NCI-H226 (cell line): ENCODE results near the gene GTF3C4.
A peak's percentile ranks its signal among the peaks of the same experiment; 100 is the strongest.

Experiments
- DNase-seq: peaks from one replicate; pipeline ENCODE4 v3.0.0-alpha.2; 2015

The GTF3C4 gene

DNA sequence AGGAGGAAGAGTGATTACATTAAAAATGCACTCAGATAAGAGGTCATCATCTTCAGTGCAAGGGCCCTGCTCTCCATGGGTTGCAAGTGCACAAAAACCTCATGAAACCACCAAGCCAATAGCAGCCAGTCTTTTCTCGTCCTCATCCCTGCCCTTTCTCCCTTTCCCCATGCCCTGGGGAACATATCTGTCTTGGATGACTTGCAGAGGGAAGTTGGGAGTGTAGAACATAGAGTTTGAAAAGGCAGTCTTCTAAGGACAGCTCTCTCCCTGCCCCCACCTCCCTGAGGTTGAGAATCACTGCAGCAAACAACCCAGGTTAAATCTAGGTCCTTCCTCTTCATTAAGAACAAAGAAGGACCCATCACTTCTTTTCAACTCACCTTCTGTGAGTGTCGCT lies 22.5 kb upstream of the GTF3C4 start:
- DNase-seq = no peak

DNA sequence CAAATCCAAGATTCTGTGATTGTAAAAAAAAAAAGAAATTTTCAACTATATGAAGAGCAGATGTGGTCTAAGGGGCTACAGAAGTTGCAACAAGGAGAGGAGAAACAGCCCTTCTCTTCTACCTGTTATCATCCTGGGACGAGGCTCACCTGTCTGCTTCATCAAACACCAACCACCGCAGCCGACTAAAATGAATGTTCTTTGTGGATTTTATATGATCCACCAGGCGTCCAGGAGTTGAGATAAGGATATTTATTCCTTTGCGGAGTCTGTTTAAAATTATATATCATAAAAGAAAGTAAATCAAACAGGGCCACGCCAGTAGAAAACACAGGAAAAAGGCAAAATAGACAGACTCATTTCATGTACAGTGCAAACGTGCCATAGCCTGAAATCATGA lies 22.0 kb upstream of the GTF3C4 start:
- no peak for DNase-seq

DNA sequence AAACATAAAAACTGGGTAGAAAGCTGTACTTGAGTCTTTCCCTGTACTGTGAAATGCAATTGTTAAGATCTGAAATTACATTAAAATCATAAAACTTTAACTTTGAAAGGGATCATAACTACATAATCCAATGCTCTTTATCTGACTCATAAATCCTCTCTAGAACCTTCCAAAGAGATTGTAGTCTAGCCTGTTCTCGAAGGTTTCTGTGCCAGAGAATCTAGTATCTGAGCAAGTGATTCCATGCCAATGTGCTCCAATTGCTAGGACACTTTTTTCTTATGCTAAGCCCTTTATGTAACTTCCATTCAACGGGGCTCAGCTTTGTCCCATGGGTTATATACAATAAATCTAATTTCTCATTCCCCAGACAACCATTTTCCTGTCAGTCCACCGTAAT lies 21.6 kb upstream of the GTF3C4 start:
- DNase-seq = no peak

DNA sequence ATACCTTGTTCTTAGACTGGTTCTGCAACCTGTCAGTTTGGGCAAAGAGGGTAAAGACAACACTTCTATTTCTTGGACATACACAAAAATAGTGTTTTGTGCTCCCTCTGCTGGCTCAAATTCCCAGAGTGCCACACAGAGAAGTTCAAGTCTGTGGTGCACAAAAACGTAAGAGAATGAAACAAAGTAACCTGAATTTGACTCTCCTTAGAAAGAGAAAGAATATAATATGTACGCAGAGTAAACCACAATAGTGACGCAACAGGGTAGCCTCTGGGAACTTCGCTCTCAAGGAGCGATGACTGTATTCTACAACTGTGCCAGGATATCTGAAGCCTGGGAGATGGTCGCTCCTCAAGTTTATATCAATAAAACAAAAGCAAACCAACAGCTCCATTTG lies 19.0 kb upstream of the GTF3C4 start:
- DNase-seq = no peak

DNA sequence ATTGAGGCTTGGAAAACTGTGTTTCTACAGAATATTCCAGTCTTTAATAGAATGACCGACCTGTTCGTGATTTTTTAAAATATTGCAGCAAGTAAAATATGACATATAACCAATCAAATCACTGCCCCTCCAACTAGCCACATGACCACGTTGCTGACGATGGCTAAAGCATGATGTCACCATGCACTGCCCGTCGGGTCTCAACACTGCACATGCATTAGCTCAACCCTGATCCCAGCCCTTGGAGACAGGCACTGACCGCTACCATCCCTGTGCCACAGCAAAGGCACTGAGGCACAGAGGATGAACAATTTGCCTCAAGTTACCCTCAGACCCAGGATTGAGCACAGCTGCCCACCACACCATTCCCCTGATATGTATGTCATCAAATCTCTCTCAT lies 14.0 kb upstream of the GTF3C4 start:
- DNase-seq = no peak

DNA sequence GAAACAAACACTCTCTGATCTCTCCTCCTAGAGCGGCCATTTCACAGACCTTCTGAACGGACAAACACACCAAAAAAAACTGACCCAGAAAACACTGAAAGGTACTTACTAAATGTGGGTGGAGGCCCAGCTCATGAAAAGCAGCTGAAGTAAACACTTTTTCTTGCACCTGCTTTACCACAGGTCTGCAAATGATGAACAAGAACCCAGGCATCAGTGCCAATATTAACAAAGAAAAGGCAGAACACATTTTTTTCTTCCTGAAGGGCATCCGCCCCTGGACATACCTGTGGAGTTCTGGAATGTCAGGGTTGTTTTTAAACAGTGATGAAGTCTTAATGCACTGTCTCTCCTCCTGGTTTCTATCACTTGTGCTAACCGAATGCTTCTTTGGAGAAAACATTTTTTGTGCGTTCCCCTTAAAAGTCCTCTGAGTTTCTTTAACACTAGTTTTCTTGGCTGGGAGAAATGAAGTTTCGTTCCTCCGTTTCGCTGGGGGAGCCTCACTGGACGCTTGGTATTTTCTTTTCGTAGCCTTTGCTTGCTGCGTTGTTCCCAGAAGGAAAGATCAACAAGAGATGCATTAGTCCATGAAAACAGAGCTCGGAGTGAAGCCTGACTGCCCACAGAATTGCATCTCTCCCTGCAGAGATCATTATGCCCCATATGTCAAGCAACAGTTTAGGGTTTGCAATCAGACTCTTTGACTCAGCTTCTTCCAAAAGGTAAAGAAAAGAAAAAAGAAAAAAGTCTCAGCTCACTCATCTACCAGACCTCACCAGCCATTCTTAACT lies 7.9 kb upstream of the GTF3C4 start:
- DNase-seq = no peak

DNA sequence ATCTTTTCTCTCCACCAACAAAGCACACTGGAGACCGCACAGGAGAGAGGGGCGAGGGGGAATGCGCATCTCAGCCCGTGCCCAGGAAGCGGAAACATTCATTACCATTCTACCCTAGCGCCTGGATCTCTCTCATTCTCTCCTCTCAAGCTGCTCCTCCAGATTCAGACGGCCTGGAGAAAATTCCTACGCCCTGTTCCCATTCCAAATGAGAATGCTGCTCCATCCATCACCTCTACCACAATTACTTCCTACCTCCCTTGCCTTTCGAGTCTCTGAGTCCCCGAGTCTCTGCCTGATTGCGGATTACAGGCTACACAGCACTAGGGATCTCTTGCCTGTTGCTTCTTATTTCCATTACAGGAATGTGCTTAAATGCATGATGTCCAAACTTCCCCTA lies 7.1 kb upstream of the GTF3C4 start:
- DNase-seq = no peak

DNA sequence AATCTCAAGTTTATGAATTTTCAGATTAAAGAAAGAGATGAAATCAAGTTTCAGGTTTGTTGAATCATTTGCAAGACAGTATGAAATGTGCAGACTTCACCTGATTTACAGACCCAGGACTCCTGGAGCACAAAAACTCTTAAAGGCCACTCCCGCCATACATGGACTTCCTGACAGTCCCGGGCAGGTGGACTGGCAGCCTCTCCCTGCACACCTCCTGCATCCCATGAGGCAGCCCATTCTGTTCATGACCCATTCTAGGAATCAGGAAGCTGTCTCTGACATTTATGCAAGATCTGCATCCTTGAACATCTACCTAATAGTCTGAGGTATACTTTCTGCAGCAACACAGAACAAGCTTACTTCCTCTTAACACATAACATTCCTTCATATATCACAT lies 6.4 kb upstream of the GTF3C4 start:
- no peak for DNase-seq

DNA sequence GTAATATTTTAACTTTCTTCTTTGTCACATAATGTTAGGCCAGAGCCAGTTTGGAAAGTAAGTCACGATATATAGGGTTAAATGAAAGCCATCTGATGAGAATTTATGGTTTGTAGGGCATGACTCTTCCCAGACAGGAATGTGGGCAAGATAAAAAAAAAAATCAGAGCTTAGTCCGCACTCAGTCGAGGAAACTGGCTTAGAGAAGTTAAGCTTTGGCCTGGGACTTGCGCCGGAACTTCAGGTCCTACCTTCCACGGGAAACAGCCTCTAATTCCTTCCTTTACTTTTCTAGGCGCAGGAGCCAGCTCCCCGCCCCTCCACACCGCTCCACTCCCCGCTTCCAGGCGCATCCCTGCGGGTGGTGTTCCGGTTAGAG lies 956 bp upstream of the GTF3C4 start:
- DNase-seq = peak; percentile 75

DNA sequence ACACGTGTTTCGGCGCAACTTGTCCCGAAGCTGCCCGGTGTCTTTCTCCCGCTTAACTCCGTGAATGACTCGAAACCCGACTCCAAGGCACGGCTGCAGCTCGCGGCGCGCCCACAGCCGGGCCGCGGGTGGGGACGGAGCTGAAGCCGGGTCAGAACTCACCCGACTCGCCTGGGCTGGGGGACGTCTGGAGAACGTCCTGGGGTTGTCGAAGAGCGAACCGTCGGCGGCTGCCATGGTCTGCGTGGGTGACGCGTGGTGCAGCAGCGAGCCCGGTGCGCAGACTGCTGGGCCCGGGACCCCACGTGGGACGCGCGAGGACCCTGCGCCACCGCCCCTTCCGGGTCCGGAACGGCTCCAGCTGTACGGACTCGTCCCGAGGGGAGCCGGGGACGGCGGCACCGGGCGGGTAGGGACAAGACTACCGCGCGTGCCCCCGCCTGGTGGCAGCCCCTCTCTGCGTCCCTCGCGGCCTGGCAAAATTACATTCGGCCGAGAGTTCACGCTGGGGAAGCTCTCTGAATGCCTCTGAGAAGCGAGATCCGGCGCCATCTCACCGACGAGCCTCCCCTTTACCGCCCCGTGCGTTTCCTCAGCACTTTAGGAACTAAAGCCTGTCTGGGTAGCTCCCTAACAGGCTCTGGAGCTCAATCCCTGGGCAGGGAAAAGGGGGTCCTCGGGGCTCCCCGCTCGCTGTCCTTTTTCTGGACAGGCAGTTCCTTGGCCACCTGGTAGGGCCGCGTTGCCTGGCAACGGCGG lies 387 bp upstream of the GTF3C4 start, which contains the start of gene DDX31:
Gene DDX31, minus strand, starts transcription at position 286 of the 759 bp plus-strand sequence. Its CDS starts 49 bp downstream, at position 237.
- peak; percentile 74 for DNase-seq

DNA sequence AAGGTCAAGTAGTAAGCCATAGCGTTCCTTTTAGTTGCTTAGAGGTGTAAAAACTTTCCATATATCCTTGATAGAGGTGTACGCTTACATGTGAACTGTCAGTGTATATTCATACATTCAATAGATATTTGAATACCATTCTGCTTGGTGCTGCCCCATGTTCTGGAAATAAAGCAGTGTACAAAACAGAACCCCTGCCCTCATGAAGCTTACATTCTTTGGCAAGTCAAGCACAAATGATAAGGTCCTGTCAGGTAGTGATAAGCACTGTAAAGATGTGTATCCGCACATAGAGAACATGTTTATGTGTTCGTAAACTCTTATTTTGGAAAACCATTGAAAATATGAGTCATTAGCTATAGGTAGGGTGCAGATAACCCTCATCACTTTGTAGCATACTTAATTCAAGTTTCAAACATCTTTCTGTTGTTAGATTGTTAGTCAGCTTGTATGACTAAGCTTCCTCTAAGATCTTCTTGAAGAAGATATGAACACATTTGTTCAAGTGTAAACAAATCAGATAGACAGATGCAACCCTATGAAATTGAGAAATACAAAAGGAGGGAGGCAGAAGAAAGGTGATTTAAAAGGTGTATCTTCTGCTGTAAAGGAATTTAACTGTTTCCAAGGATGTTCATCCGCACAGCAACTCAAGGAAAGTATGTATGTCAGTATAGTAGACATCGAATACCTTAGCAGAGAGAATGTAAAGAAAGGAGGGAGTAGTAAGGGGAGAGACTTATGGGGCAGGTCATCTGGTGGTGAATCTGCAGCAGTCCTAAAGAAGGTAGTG lies 1.6 kb downstream of the GTF3C4 start:
- peak; percentile 33 for DNase-seq

DNA sequence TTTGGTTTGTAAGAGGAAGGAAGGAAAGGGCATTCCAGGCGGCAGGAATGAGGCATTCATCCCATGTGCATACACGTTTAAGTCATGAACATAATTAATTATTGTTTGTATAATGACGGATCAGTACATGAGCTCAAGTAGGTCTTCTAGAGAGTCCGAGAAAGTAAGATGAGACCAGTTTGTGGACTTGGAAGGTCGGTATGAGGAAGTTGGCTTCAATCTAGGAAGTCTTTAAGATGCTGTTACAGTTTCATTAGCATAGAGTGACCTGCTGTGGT lies 2.1 kb downstream of the GTF3C4 start:
- no peak for DNase-seq

DNA sequence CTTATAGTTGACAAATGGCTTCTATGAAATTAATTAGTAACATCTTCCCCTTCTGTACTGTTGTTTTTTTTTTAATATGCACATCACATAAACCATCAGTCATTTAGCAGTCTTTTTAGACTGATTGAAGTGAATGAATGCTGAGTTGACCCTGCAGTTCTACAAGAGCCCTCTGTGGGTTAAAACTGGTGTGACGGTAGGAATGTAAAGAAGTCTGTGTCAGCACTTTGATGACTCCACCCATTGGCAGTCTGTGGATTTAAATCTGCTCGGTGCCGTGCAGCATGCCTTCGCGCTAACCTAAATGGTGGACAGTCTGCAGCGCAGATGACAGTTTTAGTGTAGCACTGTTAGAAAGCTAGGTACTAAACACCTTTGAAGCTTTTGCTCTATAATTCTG lies 3.1 kb downstream of the GTF3C4 start:
- peak; percentile 55 for DNase-seq

DNA sequence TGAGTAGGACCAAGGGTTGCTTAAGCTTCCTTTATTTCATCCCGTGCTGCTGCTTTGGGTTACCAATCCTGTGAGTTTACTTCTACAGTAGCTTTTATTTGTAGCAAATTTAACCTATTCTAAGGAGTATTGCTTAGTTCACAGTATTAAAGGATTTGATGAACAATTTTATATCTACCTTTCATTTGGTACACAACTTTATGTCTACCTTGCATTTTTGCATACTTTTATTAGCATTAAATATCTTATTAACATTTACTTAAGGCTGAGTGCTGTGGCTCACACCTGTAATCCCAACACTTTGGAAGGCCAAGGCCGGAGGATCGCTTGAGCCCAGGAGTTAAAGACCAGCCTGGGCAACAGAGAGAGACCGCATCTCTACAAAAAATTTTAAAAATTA lies 4.2 kb downstream of the GTF3C4 start:
- DNase-seq = no peak

DNA sequence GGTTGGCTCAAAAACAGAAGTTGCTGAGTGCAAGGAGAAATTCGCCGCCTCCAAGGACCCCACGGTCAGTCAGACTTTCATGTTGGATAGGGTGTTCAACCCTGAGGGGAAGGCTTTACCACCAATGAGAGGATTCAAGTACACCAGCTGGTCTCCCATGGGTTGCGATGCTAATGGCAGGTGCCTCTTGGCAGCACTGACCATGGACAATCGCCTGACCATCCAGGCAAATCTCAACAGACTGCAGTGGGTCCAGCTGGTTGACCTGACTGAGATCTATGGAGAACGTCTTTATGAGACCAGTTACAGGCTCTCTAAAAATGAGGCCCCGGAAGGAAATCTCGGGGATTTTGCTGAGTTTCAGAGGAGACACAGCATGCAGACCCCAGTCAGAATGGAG lies 7.7 kb downstream of the GTF3C4 start:
- DNase-seq = no peak

DNA sequence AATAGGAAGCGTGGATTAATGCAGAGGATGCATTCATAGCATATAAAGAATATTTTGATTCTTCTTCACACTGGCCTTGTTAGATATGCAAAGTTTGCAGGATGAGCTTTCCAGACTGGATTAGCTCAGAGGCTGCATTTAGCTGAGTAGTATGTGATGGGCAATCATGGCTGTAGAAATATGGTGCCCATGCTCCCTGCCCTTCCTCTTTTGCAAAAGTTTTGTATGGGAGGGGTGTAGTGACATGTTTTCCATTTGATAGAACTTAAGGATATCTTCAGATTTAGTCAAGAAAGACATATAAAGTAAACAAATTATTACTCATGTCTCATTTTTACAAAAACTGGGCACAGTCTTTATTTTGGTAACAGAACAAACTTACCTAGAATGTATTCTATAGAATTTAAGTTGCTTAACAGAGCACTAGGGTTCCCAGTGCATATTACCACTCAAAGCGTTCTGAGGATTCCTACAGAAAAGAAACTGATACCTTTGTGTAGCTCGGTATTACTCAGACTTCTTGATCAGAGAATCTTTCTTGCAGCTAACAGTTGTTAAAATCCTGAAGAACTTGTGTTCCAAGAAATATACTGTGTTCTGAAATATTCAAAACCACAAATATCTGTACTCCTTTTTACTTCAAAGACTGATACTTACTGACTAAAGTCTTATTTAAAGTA lies 9.8 kb downstream of the GTF3C4 start:
- DNase-seq = no peak

DNA sequence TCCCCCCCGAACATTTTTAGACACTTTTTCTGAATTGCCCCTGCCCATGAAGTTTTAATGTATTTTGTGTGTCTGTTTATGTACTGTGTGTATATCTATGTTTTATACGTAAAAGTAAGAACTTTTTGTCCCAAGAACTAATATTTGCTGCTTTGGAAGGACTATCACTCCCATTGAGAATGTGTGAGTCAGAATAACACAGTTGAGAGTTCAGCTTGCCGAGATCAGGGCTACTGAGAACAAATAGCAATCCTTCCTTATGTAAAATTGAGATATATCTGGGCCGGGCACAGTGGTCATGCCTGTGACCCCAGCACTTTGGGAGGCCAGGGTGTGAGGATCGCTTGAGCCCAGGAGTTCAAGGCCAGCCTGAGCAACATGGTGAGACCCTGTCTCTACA lies 11.3 kb downstream of the GTF3C4 start:
- DNase-seq = no peak

DNA sequence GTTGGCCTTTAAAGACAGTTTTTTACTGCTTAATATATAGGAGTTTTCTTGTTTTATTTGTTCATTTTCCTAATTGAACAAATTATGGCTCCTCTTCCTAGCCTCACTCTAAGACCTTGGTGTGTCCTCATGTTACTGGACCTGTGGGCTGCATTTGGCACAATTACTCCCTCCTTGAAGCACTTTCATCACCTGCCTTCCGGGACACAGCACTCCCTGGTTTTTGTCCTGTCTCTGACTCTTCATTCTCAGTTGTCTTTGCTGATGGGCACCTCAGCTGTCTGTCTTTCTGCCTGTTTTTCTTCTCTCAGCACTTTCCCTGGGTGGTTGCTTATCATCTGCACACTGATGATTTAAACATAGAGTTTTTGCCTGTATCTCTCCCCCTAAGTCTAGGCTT lies 13.6 kb downstream of the GTF3C4 start:
- no peak for DNase-seq

DNA sequence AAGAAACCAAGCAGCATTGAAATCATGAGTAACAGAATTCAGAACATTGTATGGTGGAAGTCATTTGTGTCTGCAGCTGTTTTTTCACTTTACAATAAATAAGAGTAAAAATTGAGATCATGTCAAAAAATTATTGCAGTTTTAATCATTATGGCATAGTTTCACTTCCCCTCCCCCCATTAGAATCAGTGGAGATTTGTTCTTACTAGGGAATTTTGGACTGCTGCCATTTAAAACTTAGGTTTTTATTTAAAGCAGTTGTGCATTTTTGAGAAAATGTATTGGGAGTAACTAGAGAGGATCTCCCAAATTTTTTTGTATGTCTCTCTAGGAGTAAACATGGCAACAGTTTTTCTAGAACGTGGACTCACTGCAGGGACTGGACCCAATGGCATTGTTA lies 20.4 kb downstream of the GTF3C4 start:
- DNase-seq = no peak

DNA sequence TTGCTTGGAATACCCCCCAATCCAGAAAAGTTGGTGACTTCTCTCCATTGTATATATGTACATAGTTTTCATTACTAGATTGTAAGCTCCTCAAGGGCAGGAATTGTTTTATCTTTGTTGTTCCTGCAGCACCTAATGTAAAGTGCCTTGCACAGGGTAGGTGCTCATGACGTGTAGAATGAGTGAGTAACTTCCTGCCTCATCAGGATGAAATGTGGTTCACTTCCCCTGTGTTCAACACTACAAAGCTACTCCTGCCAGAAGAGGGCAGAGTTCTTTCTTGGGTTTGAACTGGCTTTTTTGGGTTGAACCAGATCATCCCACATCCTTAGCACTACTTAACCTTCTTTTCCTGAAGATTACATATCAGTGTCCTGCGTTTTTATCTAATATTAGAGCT lies 23.9 kb downstream of the GTF3C4 start:
- DNase-seq = peak; percentile 46

DNA sequence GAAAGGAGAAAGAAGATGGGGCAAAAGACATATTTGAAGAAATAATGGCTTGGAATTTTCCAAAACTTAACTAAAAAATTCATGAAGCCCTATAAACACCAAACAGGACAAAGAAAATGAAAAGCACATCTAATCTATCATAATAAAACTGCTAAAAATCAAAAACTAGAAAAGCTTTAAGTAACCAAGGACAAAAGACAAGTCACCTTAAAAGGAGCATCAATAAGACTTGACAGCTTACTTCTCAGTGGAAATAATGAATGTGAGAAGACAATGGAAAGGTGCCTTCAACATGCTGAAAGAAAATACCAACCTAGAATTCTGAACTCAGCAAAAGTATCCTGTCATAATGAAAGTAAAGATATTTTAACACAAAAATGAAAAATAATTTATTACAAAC lies 27.0 kb downstream of the GTF3C4 start:
- no peak for DNase-seq

DNA sequence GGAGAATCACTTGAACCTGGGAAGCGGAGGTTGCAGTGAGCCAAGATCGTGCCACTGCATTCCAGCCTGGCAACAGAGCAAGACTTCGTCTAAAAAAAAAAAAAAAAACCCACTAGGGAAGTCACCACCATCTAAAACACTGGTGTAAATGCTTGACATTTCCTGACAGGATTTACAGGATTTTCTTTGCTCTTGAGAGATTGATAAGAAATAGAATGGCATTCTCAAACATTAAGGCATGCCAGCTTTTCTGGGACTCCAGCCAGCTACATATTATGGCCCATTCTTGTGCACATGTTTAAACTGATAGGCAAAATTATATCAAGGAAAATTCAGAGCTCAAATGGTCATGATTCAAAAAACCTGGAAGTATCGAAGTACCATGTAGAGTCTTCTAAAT lies 28.7 kb downstream of the GTF3C4 start:
- DNase-seq = peak; percentile 59

DNA sequence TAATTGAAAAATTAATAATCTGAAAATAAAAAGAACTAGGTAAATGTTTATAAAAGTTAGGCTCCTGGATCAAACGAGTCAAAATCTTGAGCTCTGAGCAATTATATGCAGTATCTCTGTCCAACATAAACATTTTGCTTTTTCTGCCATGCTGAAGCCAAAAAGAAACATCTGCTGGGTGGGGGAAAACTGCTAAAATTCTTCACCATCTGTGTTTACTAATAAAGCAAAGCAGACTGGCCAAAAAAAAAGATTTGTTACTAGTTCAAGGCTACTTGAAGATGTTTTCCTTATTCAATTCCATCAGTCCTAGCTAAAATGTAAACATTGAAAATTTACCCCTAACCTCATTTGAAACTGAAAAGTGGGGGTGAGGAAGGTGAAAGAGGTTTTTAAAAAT lies 29.7 kb downstream of the GTF3C4 start:
- DNase-seq = no peak
